GM18867 (cell line): ENCODE data around the gene MED15.
"Not testable (repeated sequence)": the region's sequence is repeated elsewhere in the genome, so short reads cannot be mapped to it uniquely, and the experiment has no call there.

Source experiments
- ATAC-seq: cut with Tn5 transposase; IDR thresholded peaks from one replicate; pipeline ENCODE4 v1.9.1; 2021; ENCODE audit warnings: mild to moderate bottlenecking, moderate library complexity; ENCODE audit not compliant: unreplicated experiment

The MED15 gene

DNA sequence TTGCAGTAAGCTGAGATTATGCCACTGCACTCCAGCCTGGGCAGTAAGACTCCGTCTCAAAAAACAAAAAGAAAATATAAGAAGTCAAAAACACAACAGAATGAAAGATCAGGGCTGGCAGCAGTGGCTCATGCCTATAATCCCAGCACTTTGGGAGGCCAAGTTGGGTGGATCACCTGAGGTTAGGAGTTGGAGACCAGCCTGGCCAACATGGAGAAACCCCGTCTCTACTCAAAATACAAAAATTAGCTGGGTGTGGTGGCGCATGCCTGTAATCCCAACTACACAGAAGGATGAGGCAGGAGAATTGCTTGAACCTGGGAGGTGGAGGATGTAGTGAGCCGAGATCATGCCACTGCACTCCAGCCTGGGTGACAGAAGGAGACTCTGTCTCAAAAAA is 87.1 kb downstream of the MED15 start:
- ATAC-seq = not testable (repeated sequence)

DNA sequence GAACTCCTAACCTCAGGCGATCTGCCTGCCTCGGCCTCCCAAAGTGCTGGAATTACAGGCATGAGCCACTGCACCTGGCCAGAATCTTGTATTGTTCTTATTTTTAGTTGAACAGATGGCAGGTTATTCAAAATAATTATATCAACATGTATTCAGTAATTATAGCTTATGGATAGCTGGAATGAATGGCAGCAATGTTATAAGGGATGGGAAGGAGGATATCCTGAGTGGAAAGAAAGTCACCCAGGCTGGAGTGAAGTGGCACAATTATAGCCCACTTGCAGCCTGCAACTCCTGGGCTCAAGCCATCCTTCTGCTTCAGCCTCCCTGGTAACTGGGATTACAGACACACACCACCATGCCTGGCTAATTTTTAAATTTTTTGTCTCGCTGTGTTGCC is 88.1 kb downstream of the MED15 start:
- ATAC-seq = no peak

- no peak for ATAC-seq
These were observed 91.7 kb downstream of the MED15 start for GRCh38 chr22:20599117-20599516.

DNA sequence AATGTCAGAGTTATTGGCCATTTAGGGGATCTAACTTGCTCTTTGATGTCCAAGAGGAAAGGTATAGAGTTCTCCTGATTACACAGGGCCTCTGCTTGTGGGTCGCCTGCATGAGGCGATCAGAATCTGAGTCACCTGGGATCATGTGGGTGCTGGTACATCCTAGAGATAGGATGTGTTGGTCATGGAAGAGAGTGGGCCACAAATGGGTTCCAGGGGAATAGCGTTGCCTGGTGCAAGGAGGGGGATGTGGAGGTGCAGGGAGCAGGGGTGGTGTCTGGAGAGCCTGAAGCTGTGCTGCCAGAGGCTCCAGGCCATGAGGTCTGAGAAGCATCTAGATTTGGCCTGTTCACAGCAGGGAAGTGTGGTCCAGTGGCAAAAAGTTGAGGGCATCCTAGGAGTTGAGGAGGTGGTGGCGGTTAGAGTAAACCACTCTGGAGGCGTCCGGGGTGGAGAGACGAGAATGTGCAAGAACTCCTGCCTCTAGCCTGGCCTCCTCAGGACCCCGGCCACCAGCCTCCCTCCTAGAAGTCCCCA is 92.8 kb downstream of the MED15 start:
- no peak for ATAC-seq

GRCh38 chr22:20601308-20601707 is 93.9 kb downstream of the MED15 start:
- ATAC-seq = no peak

DNA sequence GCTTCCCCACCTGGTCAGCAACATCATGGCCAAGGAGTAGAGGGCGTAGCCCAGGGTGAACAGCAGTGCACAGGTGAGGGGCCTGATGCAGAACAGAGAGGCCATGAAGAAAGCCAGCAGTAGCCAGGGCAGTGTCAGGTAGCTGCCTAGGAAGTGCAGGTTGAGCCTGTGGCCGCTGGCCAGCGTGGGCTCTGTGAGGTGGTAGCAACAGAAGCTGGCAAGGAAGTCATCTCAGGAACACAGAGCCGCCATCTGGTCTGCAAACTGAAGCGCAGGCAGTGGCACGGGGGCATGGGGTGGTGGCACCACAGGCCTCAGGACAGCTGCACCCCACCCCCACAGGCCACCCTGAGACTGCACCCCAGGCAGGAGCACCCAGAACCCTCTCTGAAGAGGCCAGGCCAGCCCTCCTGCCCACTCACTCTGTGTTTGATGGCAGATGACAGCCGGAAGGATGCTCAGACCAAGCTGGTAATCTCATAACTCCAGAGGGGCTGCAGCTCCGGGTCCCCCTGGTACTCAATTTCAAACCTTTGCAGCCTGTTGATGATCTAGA is 95.3 kb downstream of the MED15 start:
- no peak for ATAC-seq

DNA sequence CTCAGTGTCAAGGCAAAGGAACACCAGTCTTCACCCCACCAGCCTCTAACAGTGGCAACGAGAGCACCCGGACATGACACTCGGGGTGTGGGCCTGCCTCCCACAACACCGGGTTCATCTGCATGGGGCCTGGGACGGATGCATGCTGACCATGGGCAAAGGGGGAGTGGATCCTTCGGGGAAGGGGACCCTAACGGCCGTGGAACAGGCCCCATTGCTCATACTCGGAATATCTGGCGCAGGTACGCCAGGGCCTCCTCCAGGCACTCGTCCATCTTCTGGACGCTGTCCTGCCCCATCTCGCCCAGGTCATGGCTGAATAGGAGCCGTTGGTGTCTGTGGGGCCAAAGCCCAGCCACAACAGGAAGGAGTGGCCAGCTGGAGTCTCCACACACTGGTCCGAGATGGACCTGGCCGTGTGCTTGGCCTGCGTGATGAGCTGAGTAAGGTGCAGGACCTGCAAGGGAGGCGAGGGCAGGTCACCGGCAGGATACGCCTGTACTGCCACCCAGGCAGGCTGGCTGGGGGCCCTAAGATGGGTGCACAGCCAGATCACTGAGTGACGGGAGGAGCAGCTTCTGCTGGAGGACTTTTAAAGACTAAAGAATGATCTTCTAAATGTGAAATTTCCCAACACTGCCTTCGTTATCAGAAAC is 96.8 kb downstream of the MED15 start:
- no peak for ATAC-seq

DNA sequence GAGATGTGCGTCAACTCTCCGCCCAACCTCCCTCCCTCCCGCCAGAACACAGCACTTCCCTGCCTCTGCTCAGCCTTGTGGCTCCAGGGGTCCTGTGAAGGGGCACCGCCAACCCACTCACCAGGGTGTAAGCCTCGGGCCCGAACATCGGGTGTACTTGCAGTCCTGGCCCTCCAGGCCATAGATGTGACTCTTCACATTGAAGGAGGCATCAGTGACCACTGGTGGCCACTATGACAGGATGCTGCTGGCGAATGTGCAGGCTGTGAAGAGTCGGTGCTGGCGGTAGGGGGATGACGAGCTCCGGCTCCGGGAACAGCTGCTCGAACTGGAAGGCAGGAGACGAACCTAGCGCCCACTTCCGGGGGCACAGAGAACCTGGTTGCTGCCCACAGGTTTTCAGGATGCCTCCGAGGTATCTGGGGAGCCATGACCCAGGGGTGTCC is 97.4 kb downstream of the MED15 start:
- ATAC-seq = no peak

GRCh38 chr22:20605328-20605727 is 97.9 kb downstream of the MED15 start:
- no peak for ATAC-seq

- ATAC-seq = no peak
These were observed 98.8 kb downstream of the MED15 start for GRCh38 chr22:20606041-20606783.

GRCh38 chr22:20606784-20607128 is 99.3 kb downstream of the MED15 start:
- no peak for ATAC-seq

- ATAC-seq = no peak
These were observed 99.9 kb downstream of the MED15 start for GRCh38 chr22:20607157-20607907.

DNA sequence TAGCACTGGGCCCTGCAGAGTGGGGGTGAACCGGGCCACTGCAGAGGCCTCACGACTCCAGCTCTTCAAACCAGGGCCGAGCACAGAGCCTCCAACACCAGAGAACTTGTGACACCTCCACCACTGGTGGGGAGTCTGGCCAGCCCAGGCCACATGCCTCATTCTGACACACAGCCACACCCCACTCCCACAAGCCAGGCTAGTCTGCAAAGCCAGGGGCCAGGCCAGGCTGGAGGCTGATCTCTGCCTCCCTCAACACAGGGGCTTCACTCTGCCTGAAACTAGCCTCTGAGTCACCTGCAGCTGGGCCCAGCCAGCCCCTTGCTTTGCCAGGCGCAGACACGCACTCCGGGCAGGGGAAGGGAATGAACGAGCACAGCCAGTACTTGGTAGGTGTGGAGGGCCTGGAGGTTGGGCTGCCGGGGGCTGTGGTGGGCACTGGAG is 102.9 kb downstream of the MED15 start:
- no peak for ATAC-seq

DNA sequence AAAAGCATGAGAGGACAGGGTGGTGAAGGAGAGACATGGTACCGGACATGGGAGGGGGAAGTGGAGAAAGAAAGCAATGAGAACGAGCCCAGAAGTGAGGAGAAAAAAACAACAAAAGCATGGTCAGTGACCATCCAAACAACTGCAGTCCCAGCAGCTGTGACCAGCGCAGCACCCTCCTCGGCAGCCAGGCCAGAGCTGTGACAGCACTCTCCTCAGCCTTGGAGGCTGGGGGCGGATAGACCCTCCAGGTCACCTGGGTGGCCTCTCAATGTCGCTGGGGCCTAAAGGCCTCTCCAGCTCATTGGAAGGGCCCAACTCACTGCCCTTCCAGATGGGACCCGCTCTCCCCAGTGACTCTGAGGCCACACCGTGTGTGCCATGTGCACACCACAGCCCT is 103.3 kb downstream of the MED15 start:
- no peak for ATAC-seq

- no peak for ATAC-seq
These were observed 104.0 kb downstream of the MED15 start for GRCh38 chr22:20611418-20611817.

DNA sequence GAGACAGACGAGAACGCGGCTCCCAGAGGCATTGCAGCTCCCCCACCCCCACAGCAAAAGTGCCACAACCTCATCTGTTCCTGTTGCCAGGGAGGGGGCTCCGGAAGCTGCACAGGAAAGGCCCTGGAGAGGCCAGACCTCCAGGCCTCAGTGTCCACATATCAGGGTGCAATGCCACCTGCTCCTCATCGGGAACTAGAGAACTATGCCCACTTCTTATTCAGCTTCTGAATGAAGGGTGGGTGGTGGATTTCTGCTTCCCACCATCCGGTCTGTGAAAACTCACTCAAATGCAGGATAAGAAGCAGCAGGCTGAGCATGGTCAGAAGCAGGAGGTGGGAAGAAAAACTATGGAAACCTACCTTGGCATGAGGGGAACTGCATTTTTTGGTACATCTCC is 105.9 kb downstream of the MED15 start:
- ATAC-seq = no peak

DNA sequence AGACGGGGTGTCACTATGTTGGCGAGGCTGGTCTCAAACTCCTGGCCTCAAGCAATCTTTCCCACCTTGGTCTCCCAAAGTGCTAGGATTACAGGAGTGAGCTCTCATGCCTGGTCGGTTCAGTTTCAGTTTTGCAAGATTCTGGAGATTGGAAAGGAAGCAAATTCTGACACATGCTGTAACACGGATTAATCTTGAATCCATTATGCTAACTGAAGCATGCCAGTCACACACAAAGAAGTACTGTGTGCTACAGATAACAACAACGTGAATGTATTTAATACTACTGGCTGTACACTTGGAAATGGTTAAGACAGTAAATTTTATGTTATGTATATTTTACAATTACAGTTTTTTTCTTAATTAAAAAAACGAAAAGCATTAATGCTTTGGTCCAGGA is 107.6 kb downstream of the MED15 start:
- ATAC-seq = no peak

DNA sequence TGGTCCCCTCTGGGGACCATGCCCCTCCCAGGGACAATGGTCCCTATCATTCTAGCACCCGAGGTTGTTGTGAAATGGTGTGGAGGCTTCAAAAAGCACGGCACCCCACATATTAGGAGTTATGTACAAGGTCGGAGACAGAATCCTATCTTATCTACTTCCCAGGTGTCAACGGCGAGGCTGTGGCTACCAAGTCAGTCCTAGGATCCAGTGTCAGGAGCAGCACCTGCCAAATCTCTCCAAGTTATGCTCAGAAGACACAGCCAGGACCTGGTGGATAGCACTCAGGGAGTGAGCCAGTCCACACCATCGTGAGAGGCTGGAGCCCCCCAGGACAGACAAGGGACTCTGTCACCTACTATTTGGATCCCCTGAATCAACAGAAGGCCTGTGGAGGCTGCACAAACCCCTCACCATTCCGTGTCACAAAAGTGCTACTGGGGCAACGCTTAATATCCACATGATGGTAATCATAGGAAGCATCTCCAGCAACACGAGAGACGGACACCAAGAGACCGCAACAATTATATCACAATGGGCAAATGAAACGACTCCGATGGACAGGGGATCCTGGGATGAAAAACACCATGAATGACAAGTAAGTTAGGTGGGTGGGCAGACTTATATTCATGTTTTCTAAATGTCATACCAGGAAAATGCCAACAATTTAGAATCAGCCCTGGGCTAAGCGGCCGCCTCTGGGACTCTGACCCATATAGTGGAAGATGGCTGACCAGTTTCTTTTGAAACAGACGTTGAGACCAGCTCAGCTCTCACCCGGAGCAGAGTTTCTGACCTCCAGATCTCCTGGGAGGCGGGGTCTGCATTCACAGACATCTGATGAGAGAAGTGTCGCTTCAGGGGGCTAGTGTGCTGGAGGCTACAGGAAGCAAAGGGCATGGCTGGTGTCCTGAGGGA is 108.4 kb downstream of the MED15 start:
- ATAC-seq = no peak

- no peak for ATAC-seq
These were observed 109.1 kb downstream of the MED15 start for GRCh38 chr22:20616451-20617043.

DNA sequence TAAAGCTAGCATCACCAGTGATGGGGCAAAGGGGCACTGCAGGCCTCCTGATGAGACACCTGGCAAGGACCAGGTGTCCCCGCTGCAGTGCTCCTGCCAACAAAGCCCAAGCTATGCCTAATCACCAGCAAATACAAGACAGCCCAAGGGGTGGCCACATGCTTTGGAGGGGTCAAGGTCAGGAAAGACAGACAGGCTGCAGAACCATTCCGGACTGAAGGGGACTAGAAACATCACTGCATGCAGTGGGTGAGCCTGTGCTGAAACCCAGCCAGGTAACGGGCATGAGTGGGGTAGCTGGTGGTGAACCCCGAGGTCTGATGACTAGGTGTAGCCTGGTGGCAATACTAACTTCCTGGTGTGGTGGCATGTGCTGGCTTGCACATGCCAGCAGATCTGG is 111.1 kb downstream of the MED15 start:
- ATAC-seq = no peak
